T1000 (cell line): Measurements from ENCODE around the gene A1CF.
"Not testable (repeated sequence)": the region's sequence is repeated elsewhere in the genome, so short reads cannot be mapped to it uniquely, and the experiment has no call there.

Experiments used
- DNase-seq: peaks from one replicate; lab custom pipeline; 2025; ENCODE audit warnings: mixed read lengths; lab: John Stamatoyannopoulos, UW

A1CF gene

DNA sequence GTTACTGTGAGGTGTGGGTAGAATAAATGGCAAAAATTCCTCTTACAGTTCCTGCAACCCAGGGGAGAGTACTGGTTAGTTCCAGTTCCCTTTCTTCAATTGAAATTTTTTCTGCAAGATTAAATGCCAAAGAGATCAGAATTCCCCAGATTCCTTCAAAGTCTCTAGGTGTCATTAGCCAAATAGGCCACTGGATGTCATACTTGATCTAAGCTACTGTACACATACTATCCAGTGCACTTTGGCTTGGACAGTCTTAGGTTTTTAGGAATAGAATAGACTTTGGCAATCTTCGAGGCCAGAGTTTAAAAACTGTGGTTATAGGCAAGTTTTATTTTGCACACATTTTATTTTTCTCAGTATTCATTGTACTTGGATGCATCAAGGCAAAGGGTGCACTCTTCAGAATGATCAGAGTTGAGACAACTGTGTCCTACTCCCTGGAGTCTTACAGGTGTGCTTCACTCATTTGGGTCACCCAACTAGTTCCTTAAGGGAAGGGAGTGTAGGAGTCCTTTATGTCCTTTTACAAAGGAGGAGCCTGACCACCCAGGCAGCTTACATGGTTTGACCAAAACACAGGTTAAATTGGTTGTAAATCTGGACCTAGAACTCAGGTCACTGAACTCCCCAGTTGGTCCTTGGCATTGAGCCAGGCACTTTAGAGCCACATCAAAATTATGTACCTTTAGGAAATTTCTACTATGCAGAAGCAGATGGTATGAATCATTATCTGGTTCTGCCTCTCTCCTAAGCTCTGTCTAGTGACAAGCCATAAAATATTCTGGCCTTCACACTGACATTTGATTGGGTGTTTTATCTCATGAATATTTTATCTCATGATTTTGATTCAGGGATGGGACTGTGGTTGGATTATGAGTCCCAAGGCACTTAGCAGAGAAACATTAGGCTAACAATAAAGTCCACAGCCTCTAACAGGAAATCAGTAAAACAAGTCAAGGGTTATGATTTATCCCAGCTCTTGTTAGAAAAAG is 96.2 kb downstream of the A1CF start:
- DNase-seq = no peak

DNA sequence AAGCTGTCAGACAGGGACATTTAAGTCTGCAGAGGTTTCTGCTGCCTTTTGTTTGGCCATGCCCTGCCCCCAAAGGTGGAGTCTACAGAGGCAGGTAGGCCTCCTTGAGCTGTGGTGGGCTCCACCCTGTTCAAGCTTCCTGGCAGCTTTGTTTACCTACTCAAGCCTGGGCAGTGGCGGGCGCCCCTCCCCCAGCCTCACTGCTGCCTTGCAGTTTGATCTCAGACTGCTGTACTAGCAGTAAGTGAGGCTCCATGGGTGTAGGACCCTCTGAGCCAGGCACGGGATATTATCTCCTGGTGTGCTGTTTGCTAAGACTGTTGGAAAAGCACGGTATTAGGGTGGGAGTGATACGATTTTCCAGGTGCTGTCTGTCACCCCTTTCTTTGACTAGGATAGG is 97.5 kb downstream of the A1CF start:
- not testable (repeated sequence) for DNase-seq

DNA sequence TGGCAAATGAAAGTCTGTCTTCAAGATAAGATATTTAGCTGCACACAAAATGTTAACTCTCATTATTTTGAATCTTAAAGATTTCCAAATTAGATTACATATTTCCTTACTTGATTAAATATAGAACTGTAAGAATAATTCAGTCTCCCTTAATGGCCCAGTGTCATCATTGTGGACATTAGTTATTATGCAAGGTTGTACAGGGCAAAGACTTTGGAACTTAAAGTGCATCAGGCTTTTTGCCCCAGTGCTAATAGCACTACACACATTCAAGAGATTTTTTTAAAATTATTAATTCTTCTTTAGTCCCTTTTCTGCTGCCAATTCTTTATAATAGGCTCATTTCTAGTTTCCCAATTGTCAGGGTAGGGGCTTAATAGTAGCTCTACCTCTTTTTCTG is 103.4 kb downstream of the A1CF start:
- DNase-seq = not testable (repeated sequence)

DNA sequence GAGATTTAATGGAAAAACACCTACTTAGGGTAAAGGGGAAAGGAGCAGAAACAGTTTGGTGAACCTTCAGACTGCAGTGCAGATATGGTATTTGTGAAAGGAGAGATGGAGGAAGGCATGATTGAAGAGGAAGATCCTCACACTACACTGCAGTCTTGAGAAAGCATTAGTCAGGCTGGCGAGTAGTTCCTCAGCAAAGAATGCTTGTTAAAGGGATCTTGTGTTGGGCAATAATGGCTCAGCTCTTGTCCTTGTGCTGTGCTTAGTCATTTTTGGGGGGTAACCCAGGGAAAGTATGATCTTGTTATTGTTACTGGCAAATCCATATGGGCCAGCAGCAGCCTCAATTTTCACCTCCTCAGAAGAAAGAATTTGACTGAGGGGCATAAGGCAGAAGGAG is 105.4 kb downstream of the A1CF start:
- peak; percentile 5 for DNase-seq

DNA sequence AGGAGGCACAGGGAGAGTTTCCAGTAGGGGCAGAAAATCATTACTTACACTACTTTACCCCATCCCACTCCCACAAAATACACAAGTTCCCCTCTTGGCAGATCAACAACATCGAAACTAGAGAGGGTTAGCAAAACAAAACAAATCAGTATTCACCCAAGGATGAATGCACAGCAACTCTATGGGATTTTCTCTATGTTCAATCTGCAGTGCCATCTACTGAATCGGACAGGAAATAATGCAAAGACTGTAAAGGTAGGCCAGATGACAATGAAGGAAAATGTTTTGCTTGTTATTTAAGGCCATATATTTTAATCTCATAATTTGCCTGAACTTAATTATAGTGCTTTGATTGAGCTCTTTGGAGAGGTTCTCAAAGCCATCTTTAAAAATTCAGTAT is 110.6 kb downstream of the A1CF start:
- not testable (repeated sequence) for DNase-seq

DNA sequence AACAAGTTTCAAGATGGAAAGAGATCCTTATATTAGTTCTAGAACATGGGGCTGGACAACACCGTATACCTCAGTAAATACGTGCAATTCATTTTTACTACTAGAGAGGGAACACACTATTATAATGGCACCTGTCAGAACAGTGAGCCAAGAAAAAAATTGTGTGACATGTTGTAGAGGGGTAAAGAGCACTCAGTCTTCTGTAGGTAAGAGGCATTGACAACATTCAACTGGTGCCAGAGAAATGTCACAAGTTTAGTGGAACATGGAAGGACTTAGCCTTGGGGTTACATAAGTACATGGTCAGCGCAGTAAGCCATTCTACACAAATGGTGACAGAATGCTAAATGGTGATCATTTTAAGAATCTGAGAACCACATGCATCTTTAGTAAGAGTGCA is 113.4 kb downstream of the A1CF start:
- DNase-seq = not testable (repeated sequence)

DNA sequence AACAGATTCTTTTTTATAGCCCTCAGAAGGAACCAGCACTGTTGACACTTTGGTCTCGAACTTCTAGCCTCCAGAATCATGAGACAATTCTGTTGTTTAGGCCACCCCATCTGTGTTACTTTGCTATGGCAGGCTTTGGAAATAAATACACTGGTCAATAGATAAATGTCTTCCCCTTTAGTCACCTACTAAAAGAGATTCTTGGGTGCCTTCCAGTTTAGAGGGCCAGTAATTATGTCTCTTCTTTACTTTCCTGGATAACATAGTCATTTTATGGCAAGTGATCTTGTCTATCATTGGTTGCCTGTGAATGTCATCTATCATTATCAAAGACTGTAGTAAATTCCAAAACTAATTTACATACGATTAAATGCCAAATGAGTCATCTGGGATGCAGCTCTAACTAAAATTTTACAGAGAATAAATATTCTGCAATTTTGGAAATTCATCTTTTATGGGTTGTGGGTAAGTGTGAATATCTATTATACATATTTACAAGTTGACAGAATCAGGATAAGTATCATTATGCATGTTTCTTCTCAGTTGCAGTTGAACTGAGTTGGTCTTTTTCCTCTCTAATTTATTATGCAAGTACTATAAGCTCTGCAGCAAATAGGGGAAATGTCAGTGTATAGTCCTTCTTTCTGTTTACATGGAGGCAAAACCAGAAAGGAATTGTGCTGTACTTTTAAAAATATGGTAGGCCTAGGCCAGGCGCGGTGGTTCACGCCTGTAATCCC is 118.5 kb downstream of the A1CF start:
- DNase-seq = peak; percentile 22
